ENCODE measurements around the gene FOCAD.

The FOCAD gene

GRCh38 chr9:20788526-20789451 lies 104.7 kb downstream of the FOCAD start:
- in situ Hi-C loops (cut with MboI; ENCODE audit: low sequenced_read_pairs) = no loop called here

DNA sequence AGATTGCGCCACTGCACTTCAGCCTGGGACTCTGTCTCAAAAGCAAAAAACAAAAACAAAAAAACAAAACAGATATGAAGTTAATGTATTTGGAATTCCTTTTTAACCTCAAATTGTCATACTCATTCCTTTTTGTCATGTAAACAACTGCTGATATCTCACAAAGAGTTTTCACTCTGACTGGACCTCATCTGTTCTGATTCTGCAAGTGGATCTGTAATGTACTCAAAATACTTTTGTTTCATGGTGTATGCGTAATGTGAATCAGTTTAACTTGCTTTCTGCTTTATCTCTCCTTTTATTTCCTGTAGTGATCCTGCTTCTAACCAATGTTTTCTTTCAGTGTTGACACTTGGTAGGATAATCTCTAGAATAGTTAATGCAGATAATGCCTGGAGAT lies 106.7 kb downstream of the FOCAD start:
- in situ Hi-C loops (cut with MboI; ENCODE audit: low sequenced_read_pairs) = no loop called here

DNA sequence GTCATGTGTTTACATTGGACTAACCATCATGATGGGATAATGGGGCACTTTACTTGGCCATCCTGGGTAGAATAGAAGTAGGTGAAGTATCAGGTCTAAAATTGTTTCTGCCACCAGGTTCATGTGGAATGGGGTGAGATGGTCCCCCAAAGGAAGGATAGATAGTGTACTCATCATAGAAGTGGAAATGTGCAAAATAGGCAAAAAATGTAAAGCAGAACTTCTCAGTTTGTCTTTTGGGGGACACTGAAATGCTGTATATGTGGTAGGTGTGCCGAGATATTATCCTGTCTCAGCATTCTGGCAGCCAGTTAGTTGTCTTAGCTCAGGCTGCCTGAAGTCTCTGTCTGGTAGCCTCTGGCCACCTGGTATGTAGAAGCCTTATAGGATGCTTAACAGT lies 107.6 kb downstream of the FOCAD start:
- in situ Hi-C loops (cut with MboI; ENCODE audit: low sequenced_read_pairs) = no loop called here

DNA sequence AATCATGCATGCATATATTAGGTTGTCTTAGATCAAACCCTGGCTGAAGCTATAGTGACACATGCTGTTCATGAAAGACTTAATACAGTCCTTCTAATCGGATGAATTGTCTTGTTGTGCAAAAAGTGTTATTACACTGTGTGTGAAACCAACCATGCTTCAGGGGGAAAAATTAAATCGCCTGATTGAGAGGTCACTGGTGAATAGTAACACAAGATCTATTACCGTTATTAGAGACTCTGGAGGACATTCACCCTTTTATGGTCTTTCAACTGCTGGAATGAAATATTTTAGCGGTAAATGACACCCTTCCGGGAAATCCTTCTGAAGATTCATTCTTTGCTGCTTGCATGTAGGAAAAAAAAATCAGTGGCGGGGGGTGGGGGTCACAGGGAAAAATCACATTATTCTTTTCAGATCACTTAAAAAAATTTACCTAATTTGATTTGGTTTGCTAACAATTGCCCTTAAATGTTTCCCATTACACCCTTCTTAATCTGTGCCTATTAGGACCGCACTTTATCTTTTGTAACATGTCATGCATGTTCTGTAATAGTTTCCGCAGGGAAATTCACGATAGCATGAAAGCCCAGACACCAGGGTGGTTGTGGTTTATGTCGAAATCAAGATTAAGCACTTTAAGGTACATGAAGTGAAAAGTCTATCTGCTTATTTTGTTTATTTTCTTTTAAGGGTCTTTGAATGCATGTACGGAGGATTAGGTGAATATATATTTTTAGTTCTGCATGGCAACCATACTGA lies 120.6 kb downstream of the FOCAD start:
- in situ Hi-C loops (cut with MboI; ENCODE audit: low sequenced_read_pairs) = no loop called here

GRCh38 chr9:20805766-20806165 lies 121.7 kb downstream of the FOCAD start:
- in situ Hi-C loops (cut with MboI; ENCODE audit: low sequenced_read_pairs) = no loop called here

GRCh38 chr9:20808002-20808401 lies 123.9 kb downstream of the FOCAD start:
- in situ Hi-C loops (cut with MboI; ENCODE audit: low sequenced_read_pairs) = no loop called here

- in situ Hi-C loops (cut with MboI; ENCODE audit: low sequenced_read_pairs) = no loop called here
Measured at GRCh38 chr9:20811872-20812271, 127.8 kb downstream of the FOCAD start.

DNA sequence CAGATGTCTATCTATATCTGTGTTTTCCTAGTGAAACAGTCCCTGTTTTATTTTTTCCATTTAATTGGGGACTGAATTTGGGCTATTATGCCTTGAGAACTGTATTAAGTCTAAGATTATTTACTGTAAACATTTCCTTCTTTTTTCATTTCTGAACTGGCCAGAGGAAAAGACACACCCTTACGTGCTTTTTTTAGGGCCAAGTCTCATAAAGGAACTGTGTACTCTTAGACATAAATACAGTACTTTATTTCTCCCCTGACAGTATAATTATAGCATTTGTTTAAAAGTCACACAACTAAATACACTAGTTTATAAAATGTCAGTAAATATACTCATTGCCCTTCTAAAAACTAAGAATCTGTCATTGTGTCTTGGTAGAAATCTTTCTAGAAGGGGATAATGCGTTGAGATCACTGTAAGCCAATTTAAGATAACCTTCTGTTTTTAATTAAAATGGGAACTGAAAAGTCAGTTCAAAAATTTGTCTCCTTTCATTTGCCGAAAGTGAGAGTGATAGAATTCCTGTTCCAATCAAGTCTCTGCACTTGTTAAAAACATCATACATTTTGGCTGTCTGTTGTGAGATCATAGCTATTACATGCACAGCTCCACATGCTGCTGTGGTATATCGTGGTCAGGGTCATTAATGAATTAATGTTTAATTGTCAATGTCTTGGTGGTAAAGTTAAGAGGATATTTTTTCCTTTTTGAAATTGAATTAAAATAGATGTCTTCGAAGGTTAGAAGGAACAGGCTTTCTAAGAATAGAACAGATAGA lies 132.1 kb downstream of the FOCAD start:
- in situ Hi-C loops (cut with MboI; ENCODE audit: low sequenced_read_pairs) = no loop called here

DNA sequence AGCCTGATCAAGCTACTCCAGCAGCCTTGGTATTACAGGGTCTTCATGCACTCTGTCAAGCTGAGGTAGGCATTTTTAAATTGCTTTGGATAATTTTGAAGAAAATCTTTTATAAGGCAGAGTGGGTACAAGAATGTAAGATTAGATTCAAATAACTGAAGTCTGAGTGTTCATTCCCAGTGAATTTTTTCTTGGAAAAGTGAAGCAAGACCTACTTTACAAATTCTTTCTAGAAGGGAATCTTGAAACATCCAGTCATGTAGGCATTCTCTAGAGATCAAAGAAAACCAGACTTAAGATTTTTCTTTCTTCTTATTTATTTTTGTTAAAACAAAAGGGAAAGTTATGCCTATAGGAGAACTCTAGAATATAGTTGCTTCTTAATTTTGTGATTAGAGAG lies 139.0 kb downstream of the FOCAD start:
- in situ Hi-C loops (cut with MboI; ENCODE audit: low sequenced_read_pairs) = no loop called here

DNA sequence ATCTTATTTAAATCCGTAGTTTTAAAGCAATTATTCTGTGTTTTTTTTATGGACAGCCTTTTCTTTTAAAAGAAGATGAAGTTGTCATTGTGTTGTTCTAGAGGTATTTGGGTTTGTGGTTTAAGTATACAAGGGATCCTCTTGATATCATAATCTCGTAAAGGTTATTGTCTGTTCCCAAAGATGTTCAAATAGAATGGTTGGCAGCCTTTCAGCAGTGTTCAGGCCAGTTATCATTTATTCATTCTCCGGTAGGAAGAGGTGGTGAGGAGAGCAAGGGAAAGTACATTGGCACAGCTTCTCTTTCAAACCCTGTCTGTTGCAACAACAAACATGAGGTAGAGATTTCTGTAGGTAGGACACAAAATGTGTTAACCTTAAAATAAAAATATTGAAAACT lies 147.0 kb downstream of the FOCAD start:
- in situ Hi-C loops (cut with MboI; ENCODE audit: low sequenced_read_pairs) = no loop called here

DNA sequence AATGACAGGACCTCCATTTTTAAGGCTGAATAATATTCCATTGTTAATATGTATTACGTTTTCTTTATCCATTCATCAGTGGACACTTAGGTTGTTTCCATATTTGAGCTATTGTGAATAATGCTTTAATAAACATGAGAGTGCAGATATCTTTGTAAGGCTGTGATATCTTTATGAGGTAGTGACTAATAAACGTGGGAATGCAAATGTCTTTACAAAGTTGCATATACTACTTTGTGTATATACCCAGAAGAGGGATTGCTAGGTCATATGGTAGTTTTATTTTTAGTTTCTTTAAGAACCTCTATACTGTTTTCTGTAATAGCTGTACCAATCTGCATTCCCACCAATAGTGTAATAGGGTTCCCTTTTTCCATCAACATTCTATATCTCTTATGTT lies 148.7 kb downstream of the FOCAD start:
- in situ Hi-C loops (cut with MboI; ENCODE audit: low sequenced_read_pairs) = no loop called here

- in situ Hi-C loops (cut with MboI; ENCODE audit: low sequenced_read_pairs) = no loop called here
Measured at GRCh38 chr9:20835377-20836286, 151.6 kb downstream of the FOCAD start.

DNA sequence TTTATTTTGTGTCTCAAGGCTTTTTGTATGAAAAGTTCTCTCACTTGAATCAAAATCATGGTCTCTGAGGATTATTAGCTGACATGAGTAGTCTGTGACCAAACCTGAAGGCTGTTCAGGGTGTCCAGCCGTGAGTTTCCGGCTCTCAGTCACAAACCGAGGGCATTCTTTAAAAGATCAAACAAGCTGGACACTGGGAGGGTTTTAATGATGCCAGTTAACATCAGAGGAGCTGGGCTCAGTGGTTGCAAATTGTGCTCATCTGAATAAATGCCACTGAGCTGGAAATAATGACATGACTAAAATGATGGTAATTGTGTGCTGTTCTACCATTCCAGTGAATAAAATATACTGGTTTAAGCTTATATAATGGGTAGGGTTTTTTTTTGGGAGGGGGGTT lies 153.1 kb downstream of the FOCAD start:
- in situ Hi-C loops (cut with MboI; ENCODE audit: low sequenced_read_pairs) = no loop called here

- in situ Hi-C loops (cut with MboI; ENCODE audit: low sequenced_read_pairs) = no loop called here
Measured at GRCh38 chr9:20838218-20838617, 154.2 kb downstream of the FOCAD start.

DNA sequence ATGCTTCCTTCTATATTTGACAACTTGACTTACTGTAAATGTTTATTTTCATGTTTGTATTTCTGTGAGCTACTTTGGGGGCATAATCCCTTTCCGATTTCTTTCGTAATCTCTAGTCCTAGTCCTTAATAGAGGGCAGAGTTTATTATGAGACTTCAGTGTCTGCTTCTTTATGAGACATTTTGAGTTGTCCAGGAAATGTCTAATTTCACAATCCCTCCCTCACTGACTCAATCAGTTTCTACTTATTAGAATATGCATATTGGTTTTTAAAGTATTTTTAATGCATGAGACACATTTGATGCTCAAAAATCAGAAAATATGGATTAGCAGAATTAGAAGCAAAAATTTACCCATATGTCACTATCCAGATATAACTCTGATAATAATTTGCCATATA lies 160.9 kb downstream of the FOCAD start:
- in situ Hi-C loops (cut with MboI; ENCODE audit: low sequenced_read_pairs) = no loop called here

- in situ Hi-C loops (cut with MboI; ENCODE audit: low sequenced_read_pairs) = no loop called here
Measured at GRCh38 chr9:20848490-20848889, 164.4 kb downstream of the FOCAD start.

DNA sequence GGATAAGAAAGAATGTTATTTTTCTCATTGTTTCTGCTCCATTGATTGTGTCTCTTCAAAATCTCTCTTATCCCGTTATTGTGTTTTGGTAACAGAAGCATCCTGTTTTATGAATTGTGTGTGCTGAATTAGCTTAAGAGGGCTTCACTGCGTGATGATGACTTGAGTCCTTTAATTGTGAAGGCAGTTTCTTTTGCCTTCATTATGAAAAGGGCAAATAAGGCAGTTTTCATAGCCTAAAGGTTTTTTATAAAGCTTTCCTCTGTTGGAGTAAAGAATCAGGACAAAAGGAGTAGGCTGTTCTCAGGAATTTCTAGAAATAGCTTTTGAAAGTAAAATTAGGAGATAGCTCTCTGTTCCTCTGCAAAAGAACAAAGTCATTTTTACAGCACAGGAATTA lies 169.8 kb downstream of the FOCAD start:
- in situ Hi-C loops (cut with MboI; ENCODE audit: low sequenced_read_pairs) = no loop called here

GRCh38 chr9:20854444-20854843 lies 170.4 kb downstream of the FOCAD start:
- in situ Hi-C loops (cut with MboI; ENCODE audit: low sequenced_read_pairs) = no loop called here

DNA sequence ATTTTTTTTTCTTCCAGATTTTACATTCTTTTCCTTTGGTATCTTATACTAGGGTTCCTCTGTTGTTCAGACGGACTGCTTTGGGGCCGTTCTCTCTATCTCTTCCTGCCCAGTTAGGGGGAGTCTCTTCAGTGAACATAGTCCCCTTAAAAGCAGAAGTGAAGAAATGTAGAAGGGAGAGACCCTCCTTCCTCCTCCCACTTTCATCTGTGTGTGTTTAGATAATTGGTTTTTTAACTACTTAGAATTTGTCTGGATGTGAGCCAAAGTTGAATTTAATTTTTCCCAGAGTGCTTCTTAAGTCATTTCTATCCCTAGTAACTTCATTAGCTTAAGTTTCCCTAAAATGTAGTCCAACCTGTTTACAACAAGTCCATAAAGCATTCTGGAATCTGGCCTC lies 179.9 kb downstream of the FOCAD start:
- in situ Hi-C loops (cut with MboI; ENCODE audit: low sequenced_read_pairs) = no loop called here

- in situ Hi-C loops (cut with MboI; ENCODE audit: low sequenced_read_pairs) = no loop called here
Measured at GRCh38 chr9:20865347-20865746, 181.3 kb downstream of the FOCAD start.
